Jurkat, Clone E6-1 (cell line): ENCODE results near the gene KCNN3.

ENCODE experiments used
- DNase-seq: peaks from one replicate; pipeline ENCODE4 v3.0.0-alpha.2; 2011; ENCODE audit warnings: low read depth, low spot score
- H3K4me3 ChIP-seq: 2 replicates; pipeline ENCODE4 v1.5.1; 2011; ENCODE audit warnings: mild to moderate bottlenecking, low read length, control low read depth, moderate library complexity

KCNN3 gene

DNA sequence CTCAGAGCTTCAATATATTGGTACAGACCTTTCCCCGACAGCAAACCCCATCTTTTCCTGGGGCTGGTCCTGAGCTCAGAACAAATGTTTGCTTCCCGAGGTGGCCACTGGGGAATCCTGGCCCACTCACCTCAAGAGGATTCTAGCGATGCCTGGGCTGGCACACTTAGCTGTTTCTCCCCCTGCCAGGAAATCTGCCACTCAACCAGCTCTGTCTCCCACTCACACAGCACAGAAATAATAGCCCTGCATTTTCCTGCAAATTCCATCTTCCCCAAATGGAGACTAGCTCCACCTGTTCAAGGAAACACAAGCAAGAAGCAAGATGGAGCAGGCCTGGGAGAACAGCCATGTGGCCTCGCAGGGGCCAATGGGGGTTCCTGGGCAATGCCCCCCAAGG is 21.1 kb downstream of the KCNN3 start:
- H3K4me3 ChIP-seq: no peak overlapping the region
- no peak for DNase-seq

DNA sequence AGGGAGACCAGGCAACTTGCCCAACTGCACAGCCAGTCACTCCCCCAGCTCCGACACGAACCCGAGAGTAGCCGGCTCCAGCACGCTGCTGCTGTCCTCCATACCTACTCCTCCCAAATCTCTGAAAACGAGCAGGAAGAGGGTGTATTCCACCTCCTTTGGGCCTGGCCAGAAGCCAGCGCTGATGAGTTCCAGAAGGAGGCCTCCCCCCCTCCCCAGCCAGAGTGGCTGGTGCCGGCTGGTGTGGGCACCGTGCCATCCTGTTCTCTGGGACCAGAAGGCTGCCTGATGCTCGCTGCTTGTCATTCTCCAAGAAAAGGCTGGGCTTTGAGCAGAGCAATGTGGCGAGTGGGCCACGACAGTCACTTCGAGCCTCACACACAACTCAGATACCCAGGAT is 22.2 kb downstream of the KCNN3 start:
- no peak for DNase-seq
- no peak overlapping the region for H3K4me3 ChIP-seq

DNA sequence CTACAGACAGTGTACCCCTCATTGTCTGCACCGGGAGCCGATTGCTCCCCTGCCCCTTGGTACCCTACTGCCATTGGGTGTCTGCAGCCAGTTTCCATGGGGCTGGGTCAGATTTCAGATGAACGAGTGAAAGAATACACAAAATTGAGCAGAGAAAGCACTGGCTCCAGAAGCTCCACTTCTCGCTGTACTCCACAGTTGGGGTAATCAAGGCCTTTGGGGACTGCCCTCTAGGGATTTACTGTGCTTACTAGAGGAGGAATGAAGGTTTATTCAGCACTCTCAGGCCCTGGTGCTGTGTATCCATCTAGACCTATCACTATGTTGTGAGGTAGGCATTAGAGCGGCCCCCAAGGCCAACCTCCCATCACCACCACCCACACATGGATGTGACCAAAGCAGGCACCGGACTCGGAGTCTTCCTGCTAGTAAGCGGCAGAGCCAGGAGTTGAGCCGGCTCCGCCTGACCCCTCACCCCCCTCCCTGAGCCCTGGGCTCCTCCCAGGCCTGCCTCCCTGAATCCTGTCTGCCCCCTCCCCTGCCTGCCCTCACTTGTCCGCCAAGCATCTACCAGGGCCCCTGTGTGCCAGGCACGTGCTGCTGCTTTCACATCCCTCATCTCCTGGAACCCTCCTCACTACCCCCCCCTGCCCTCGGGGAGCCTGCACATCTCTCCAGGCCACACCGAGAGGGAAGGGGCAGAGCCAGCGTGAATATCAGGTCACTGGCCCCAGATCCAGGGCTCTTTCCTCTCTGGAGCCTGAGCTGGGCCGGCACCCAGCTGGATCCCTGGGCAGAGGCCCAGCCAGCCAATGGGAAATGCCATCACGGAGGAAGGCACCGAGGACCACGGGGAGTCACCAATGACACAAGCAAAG is 23.3 kb downstream of the KCNN3 start:
- DNase-seq: no peak
- H3K4me3 ChIP-seq: no peak overlapping the region

DNA sequence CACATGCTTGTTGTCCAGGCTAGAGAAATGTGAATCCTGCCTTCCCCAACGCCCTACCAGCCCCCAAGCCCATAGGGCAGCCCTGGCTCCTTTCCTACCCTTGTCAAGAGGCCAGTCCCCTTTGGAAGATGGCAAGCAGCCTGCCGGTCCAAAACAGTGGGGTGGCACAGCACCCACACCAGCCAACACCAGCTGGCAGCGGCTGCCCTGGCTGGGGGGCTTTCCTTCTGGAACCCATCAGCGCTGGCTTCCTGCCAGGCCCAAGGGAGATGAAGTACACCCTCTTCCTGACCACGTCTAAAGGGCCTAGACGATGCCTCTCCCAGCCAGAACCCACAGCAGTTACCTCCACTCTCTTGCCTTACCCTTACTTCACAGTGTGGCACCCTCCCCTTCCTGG is 24.2 kb downstream of the KCNN3 start:
- no peak for DNase-seq
- no peak overlapping the region for H3K4me3 ChIP-seq

DNA sequence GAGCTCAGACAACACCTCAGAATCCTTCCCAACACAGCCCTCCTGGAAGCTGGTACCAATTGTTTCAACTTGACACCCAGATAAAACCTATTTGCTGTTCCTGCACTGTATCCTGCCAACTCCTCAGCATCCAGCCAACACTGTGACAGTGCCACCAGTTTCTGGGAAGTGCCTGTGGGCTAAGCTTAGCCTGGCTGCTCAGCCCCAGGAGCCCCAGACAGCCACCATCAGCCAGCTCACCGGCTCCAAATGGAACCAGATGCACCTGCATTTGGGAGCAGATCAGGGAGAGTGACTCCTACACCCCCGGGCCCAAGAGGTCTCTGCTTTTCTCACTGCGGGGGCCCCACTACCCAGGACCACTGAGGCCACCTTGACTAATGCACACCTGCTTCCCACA is 24.9 kb downstream of the KCNN3 start:
- no peak overlapping the region for H3K4me3 ChIP-seq
- DNase-seq: no peak

DNA sequence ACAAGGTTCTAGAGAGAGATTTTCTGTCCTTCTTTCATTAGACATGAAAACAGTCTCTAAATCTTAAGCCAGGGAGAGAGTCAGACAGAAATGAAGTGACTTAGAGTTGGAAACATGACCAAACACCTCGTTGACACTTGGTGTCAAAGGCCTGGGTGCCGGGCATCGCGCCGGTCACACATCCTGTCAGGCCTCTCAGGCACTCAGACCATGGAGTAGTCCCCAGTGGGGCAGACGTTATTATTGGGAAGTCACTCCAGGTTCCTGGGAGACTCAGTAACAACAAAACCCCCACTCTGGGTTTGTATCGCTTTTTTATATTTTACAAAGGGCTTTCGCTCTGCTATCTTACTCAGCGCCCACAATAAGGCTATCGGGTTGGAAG is 25.8 kb downstream of the KCNN3 start:
- no peak for DNase-seq
- no peak overlapping the region for H3K4me3 ChIP-seq

DNA sequence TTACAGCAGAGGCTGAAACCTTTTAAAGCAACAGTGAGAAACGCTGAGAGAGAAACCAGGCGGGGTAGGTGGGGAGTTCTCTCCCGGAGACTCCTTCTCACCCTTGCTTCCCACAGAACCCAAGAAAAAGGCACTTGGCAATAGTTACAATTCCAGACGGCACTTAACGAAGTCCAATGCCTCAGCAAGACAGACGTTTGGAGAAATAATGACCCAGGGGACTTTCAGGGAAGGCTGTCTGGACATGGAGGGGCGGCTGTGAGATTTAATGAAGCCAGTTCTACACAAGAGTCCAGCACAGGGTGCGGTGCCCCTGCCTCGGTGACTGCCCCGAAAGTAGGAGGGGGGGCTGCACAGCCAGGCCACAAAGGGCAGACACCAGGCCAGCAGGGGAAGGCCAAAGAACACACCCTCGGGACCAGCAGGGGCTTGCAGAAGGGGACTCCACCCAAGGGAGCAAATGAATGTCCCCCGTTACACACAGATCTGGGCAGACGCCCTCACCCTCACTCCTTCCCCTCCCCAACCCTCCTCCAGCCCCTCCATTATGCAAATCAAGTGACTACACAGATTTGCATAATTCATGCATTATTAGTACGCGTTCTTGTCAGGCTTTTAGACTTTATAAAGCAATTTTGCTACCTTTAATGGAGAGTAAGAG is 26.3 kb downstream of the KCNN3 start:
- no peak overlapping the region for H3K4me3 ChIP-seq
- no peak for DNase-seq

DNA sequence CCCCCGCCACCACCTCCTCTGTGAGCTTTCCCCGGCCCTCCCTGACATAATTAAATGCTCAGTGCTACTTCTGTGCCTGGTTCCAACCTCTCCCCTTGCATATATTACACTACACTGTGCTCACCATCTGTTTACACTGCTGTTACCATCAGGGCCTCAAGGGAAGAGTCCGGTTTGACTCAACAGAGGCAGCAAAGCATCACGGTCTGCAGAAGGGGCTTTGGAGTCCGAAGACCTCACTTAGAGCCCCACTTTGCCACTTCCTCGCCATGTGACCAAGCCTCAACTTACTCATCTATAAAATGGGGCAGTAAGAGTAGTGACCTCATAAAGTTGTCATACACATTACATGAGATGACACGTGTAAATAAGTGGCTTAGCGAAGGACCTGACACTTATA is 27.4 kb downstream of the KCNN3 start:
- DNase-seq: no peak
- H3K4me3 ChIP-seq: no peak overlapping the region

DNA sequence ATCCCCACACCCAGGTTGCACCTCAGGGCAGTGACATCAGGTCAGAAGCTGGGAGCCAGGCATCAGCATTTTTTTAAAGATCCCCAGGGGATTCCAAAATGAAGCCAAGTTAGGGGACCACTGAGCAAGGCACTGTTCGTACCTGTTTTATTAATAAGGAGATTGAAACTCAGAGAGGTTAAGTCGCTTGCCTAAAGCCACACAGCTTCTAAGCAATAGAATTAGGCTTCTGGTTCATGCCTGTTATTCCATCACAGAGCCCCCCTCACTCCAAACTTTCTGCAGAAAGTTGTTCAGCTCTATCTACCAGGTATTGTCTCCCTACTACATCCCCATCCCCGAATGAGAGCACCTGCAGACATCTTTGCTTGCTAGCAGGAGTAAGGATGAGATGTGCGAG is 28.7 kb downstream of the KCNN3 start:
- H3K4me3 ChIP-seq: no peak overlapping the region
- no peak for DNase-seq

DNA sequence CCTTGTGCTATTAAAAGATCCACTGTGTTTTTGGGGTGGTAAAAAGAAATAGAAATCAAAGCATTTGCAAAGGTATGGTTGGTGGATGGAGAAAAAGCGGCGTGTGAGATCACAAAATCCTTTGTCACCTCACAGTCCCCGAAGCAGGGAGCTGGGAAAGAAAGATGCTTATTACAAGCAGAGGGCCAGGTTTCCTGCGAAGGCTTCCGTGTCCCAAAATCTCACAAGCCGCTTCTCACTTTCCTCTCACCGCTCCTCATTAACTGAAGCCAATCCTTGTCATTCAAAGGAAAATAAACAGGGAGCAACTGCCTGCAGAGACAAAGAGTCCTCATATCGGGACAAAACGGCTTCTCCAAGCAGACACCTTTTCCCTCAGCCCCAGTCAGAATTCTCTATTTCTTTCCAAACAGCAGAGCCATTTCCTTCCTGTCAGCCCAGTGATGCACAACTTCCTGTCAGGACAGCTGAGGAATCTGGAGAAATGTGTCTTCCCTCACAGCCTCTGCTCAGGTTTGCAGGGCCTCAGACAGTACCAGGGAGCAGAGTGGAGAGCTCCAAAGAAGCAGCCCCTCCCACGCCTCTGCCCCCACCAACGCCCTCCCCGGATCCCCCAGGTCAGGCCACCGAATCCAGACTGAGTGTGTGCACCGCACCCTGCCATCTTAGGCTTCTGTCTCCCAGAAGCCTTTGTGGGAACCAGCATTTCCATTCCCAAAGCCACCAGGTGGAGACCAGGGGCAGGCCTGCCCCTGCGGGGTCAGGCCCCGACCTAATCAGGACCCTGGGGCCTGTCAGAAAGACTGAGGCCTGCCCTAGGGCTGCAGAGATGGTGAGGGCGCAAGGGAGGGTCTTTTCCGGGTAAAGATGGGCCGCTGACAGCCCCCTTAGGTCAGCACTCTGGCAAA is 29.6 kb downstream of the KCNN3 start:
- no peak for DNase-seq
- no peak overlapping the region for H3K4me3 ChIP-seq

DNA sequence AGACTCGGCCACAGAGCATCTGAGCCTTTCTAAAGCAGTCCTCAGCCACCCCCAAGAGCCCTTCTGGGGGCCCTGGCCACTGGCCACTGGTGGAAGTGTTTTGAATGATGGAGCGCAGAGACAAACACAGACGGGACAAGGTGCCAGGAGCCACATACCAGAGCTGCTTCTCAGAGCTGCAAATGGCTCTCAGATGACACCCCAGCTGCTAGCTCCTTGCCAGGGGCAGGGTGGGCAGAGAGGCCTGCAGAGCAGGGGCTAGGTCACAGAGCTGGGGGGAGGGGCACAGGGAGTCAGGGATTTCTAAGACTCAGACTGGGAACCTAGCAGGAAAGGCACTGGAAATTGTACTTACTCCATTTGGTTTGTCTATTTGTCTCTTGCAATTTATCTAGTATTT is 30.4 kb downstream of the KCNN3 start:
- DNase-seq: no peak
- no peak overlapping the region for H3K4me3 ChIP-seq

DNA sequence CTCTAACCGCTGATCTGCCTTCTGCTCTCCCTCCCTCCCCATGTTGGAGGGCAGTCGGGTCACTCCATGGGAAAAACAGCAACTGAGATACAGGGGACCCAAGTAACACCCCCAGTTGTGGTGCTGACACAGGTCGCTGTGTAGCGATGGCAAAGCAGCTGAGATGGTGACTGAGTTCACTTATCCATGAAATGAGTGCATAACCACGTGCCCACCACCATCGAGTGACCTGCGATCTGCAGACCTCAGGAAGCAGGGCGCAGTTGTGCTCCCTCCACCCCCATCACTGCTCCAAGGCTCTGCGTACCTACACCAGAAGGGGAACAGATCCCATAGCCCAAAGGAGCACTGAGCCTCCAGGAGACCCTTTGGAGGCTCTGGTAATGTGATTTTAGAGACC is 31.1 kb downstream of the KCNN3 start:
- DNase-seq: no peak

DNA sequence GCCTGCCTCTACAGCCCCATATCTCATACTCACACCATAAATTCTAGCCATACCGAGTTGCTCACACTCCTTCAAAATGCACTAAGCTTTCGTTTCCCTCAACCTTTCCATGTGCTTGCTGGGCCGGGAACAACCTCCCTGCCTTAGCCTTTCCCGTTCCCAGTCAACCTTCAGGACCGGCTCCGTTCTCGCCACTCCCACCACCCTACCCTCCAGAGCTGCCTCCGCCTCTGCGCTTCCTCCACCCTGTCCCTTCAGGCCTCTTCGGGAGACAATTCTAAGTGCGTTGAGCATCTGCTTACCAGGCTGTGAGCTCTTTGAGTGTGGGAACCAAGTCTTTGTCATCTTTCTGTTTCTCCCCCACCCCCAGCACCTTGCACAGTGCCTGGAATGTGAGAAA is 31.6 kb downstream of the KCNN3 start:
- DNase-seq: no peak

More for the DNA sequence above, 31.1 kb downstream of the KCNN3 start:
- H3K4me3 ChIP-seq: no peak overlapping the region

DNA sequence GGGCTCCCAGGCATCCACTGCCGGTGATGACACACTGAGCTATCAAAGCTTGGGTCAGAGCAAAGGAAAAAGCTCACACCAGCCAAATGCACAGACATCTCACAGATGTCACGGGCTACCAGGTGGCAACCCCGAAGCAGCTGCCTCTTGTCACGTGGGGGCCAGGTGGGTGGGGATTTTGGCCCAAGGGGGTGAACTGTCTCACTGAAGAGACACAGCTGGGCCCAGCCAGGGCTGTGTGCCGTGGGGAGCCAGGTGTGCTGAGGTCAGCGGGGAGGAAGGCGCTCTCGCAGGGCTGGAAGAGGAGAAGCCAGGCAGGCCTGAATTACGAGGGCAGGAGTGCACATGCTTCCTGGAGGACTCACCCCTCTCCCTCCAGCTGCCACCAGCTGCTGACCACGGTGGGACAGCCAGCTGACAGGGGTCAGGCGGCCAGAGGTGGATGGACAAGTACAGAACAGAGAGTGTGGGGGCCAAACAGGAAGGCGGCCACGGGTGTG is 32.4 kb downstream of the KCNN3 start:
- peak; percentile 28 for DNase-seq
- H3K4me3 ChIP-seq: no peak overlapping the region

More for the DNA sequence above, 31.6 kb downstream of the KCNN3 start:
- no peak overlapping the region for H3K4me3 ChIP-seq

DNA sequence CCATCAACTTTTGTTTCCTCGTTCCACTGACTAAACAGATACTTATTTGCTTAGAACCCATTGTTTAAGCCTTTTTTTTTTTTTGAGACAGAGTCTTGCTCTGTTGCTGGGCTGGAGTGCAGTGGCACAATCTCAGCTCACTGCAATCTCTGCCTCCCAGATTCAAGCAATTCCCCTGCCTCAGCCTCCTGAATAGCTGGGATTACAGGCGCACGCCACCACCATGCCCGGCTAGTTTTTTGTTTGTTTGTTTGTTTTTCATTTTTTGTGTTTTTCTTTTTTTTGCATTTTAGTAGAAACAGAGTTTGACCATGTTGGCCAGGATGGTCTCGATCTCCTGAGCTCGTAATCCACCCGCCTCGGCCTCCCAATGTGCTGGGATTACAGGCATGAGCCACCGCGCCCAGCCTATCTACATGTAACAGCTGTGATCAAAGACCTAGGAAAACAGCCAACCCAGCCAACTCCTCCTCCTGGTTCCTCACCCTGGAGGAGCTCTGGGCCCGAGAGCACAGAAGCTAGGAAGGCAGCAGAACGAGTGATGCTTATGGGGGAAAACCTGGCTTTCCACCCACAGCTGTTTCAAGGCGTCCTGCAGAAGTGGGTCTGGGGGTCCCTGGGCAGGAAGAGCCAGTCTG is 32.9 kb downstream of the KCNN3 start:
- no peak for DNase-seq
- no peak overlapping the region for H3K4me3 ChIP-seq

DNA sequence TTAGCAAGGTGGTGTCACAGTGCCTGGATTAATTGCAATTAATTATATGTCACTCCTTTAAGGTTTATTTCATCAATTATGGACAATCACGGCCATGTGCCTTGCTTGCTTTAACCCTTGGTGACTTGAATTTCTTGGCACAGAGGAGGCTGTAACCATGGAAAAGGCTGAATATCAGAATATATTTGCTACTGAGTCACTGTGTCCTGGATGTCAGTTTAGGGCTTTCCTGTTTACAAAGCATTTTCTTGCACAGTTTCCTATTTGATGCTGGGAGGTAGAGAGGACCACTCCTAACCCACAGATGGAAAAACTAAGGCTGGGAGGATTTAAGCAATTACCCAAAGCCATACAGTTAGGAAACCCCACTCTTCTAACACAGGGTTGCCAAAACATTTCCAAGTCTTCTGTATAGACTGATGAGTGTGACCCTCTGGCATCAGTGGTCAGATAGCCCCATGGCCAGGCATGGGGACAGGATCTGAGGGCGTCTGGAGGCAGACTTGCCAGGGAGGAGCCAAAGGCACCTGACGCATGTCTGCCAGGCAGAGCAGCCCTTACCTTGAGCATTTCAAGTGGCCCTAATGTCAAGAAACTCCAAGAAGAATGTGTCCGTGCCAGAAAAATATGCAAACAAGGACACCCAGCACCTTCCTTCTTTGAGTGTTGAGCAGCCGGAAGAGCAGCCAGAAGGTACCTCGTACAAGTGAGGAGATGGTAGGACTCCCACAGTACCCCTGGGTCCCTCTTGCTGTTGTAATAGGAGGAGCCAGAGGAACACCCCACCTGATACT is 34.4 kb downstream of the KCNN3 start:
- no peak for DNase-seq

DNA sequence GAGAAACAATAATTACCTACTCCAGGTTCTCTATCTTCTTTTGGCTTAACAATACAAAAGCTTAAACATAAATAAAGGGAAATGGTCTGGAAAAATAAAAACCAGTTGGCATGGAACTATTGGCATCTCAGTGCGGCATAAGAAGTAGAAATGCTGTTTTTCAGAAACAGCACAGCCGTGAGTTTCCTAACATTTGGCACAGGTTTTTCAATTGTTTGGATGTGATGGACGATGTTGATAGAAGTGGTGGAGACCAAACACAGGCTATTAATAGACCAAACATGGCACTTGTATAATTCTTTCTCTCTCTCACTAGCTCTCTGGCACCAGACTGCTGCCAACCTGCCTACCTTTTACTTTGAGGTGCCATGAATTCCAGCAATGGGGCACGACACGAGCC is 36.2 kb downstream of the KCNN3 start:
- H3K4me3 ChIP-seq: no peak overlapping the region
- no peak for DNase-seq

More for the DNA sequence above, 34.4 kb downstream of the KCNN3 start:
- no peak overlapping the region for H3K4me3 ChIP-seq

DNA sequence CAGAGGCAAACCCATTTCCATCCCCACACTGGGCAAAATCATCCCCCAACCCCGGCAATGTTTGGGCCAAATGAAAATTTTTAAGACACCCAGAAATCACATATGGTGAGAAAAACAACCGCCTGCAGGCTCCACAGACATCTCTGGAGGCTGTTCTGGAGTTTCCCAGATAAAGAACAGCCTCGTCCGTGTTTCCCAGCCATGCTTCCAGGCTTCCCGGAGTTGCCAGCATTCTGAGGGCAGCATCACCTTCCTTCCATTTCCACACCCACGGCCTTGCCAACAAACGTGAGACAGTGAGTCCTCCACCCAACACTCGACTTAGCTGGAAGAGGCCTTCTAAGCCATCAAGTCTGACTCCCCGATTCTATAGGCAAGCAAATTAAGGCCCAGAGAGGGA is 36.9 kb downstream of the KCNN3 start:
- H3K4me3 ChIP-seq: no peak overlapping the region
- DNase-seq: no peak
